ENCODE data around the gene KCNQ1. TPM values are rescaled to one million over a fixed set of nuclear protein-coding genes. Genes with fewer than 3 reads are reported as not detected.
A peak's percentile ranks its signal among the peaks of the same experiment; 100 is the strongest.

KCNQ1 gene
- total RNA-seq, 1 experiment from 2014 or later: 10.7 TPM

DNA sequence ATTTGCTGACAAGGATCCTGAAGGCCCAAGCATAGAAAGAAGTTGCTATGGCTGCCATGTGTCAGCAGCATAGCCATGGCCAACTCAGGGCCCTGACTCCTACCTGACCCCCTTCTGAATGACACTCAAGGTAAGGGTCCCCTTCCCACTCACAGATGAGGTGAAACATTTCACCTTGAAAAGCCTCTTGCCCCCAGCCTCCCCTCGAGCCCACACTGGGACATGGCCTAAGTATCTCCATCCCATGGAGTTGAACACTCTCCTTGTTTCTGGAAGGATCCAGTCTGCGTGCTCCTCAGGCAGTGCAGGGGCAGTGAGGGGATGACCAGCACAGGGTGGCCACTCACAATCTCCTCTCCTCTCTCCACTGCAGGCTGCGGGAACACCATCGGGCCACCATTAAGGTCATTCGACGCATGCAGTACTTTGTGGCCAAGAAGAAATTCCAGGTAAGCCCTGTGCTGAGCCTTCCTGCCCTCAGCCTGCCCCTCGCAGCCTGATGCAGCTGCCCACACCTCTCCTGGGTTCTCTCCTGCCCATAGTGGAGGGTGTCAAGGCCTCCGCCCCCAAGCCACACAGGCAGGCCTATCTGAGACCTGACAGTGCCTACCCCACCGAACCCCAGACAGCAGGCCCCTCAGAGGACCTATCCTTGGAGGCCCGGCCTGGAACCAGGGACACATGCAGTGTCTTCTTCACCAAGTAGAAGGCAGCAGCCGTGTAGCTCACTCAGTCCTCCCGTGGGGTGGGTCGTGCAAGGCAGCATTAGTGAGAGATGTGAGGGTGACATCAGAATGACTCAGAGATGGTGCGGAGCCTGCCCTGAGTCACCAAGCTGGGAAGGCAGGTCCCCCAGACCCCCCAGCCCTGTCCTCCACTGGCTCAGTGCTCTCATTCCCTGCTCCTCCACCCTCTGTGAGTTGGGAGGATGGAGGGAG, 323.9 kb downstream of the KCNQ1 start:
- TF ChIP-seq JUND (IDR thresholded peaks at IDR 0.05): peak; percentile 78
- TF ChIP-seq REST (IDR thresholded peaks at IDR 0.05; ENCODE audit: low read depth): no peak
- TF ChIP-seq FOSL1 (IDR thresholded peaks at IDR 0.05; ENCODE audit: low read depth): peak; percentile 91
- TF ChIP-seq SRF (IDR thresholded peaks at IDR 0.05; ENCODE audit: low read depth): no peak
- TF ChIP-seq EZH2 (IDR thresholded peaks at IDR 0.05): no peak
- peak; percentile 46 for TF ChIP-seq SP1 (IDR thresholded peaks at IDR 0.05; ENCODE audit: low read depth)
- no peak for TF ChIP-seq ATF3 (IDR thresholded peaks at IDR 0.05)
- Histone ChIP-seq H3K4me3 (replicated peaks in 1 of 2; ENCODE audit: low read depth in 1 of 2, low read length in 2 of 2) (0 out of 4 replicates have a peak overlapping the region, but pooled peaks of 1 of the 2 experiments have one; percentile 16), H3K9me2 (ENCODE audit: insufficient read depth) (no peaks in the 10 kb centered on the region), H3K79me2 (ENCODE audit: insufficient read depth, low read length) (no peaks in the 10 kb centered on the region), H2AFZ (ENCODE audit: low read depth, low read length, poor library complexity, severe bottlenecking) (no peak overlapping the region), H3K36me3 (ENCODE audit: control insufficient read depth in 1 of 2, insufficient read depth in 2 of 2, low read length in 2 of 2) (no peaks in the 10 kb centered on the region), H3K4me2 (ENCODE audit: low read length) (peak overlapping the region; percentile 71), H3K4me1 (ENCODE audit: control insufficient read depth in 1 of 2, insufficient read depth in 2 of 2, low read length in 2 of 2) (peaks cover 7 to 28% of the 10 kb centered on the region in 2 experiments; a peak in 3 of 4 replicates), H3K9ac (ENCODE audit: low read length) (0 out of 2 replicates have a peak overlapping the region, but pooled peaks have one; percentile 25), H3K9me3 (ENCODE audit: control insufficient read depth in 1 of 2, insufficient read depth in 1 of 2, low read depth in 1 of 2, low read length in 2 of 2) (no peaks in the 10 kb centered on the region), H3K27ac (ENCODE audit: low read depth, low read length) (no peak overlapping the region; the same call in 1 of the 2 replicates), H3K27me3 (ENCODE audit: insufficient read depth, low read length) (no peaks in the 10 kb centered on the region), H4K20me1 (ENCODE audit: insufficient read depth) (no peaks in the 10 kb centered on the region)
- no TSS peak for BruUV-seq (replicated peaks)
- ChIA-PET POLR2A (interaction anchor here (1.1 kb wide), 1 partner anchor 16 kb away, joined by 3 read pairs; no protein-coding TSS in a partner anchor), CTCF (no interaction called here), RAD21 (ENCODE audit: low non-redundant PET in 1 of 2, low total read pairs in 2 of 2, uncharacterized antibody in 2 of 2, unreplicated experiment in 2 of 2) (no interaction called here)
- intact Hi-C loops (cut with micrococcal nuclease): no loop called here
- ATAC-seq: peak; percentile 75
- DNase-seq (ENCODE audit: low read depth, low spot score): peak; percentile 38
